ENCODE results near the gene PIGM. TPM values are rescaled to one million over a fixed set of nuclear protein-coding genes. Genes with fewer than 3 reads are reported as not detected.

The PIGM gene
- total and polyA plus RNA-seq, 2 of the 13 experiments (the other 11 are each of a cell fraction or from before 2014, with no cell fraction given), result 3.4 to 4.6 TPM

- ATAC-seq, result no peak
- Histone ChIP-seq H3K9me3 (ENCODE audit: low read length) (no peaks in the 10 kb centered on the region), H3K9ac (ENCODE audit: insufficient read depth, low read depth, low read length) (no peak overlapping the region), H3K27ac (ENCODE audit: extremely low read length, insufficient read depth, low read length) (no peak overlapping the region), H3K27me3 (ENCODE audit: control insufficient read depth in 1 of 2, insufficient read depth in 2 of 2, low read length in 2 of 2) (peaks cover 0 to 8% of the 10 kb centered on the region in 2 experiments; a peak in 1 of 5 replicates), H3K79me2 (ENCODE audit: insufficient read depth, low read length) (no peaks in the 10 kb centered on the region), H3K4me3 (replicated peaks in 1 of 3; ENCODE audit: insufficient read depth in 1 of 3, low read depth in 2 of 3, low read length in 3 of 3) (no peak overlapping the region), H3K4me2 (ENCODE audit: low read depth, low read length) (no peak overlapping the region), H2AFZ (ENCODE audit: low read length) (no peak overlapping the region), H4K20me1 (ENCODE audit: insufficient read depth, low read length) (no peaks in the 10 kb centered on the region), H3K4me1 (ENCODE audit: insufficient read depth, low read length) (no peaks in the 10 kb centered on the region), H3K36me3 (replicated peaks in 1 of 2; ENCODE audit: control insufficient read depth in 1 of 2, insufficient read depth in 2 of 2, low read length in 2 of 2) (no peaks in the 10 kb centered on the region)
- BruUV-seq (replicated peaks), result no TSS peak
- ChIA-PET CTCF (ENCODE audit: low intra/inter-chr PET ratio, low total read pairs) (no interaction called here), POLR2A (no interaction called here)
- no peak for FAIRE-seq
- WGBS (ENCODE audit: low lambda C conversion rate), result no CpG with 5 or more reads among the region's 5 CpGs
- TF ChIP-seq NFATC3 (CRISPR knock-in tag; IDR thresholded peaks at IDR 0.05) (no peak), BCL6 (CRISPR knock-in tag; IDR thresholded peaks at IDR 0.05) (no peak), ZSCAN22 (CRISPR knock-in tag; IDR thresholded peaks at IDR 0.05) (no peak), RBM39 (IDR thresholded peaks at IDR 0.05; ENCODE audit: low read depth, low read length, poor library complexity, severe bottlenecking) (no peak), KDM4B (CRISPR knock-in tag; IDR thresholded peaks at IDR 0.05) (no peak), ELF1 (CRISPR knock-in tag; IDR thresholded peaks at IDR 0.05) (no peak), ATM (IDR thresholded peaks at IDR 0.05; ENCODE audit: borderline replicate concordance) (no peak), NBN (conservative IDR thresholded peaks at IDR 0.05) (no peak), ZNF335 (CRISPR knock-in tag; IDR thresholded peaks at IDR 0.05) (no peak), PHF21A (CRISPR knock-in tag; IDR thresholded peaks at IDR 0.05) (no peak), KDM2A (CRISPR knock-in tag; IDR thresholded peaks at IDR 0.05; ENCODE audit: borderline replicate concordance, low read depth) (no peak)
- TF ChIP-seq, protein P1, sequence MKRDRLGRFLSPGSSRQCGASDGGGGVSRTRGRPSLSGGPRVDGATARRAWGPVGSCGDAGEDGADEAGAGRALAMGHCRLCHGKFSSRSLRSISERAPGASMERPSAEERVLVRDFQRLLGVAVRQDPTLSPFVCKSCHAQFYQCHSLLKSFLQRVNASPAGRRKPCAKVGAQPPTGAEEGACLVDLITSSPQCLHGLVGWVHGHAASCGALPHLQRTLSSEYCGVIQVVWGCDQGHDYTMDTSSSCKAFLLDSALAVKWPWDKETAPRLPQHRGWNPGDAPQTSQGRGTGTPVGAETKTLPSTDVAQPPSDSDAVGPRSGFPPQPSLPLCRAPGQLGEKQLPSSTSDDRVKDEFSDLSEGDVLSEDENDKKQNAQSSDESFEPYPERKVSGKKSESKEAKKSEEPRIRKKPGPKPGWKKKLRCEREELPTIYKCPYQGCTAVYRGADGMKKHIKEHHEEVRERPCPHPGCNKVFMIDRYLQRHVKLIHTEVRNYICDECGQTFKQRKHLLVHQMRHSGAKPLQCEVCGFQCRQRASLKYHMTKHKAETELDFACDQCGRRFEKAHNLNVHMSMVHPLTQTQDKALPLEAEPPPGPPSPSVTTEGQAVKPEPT (CRISPR knock-in tag; IDR thresholded peaks at IDR 0.05; ENCODE audit: low read depth), result no peak
- TF ChIP-seq, protein P2, sequence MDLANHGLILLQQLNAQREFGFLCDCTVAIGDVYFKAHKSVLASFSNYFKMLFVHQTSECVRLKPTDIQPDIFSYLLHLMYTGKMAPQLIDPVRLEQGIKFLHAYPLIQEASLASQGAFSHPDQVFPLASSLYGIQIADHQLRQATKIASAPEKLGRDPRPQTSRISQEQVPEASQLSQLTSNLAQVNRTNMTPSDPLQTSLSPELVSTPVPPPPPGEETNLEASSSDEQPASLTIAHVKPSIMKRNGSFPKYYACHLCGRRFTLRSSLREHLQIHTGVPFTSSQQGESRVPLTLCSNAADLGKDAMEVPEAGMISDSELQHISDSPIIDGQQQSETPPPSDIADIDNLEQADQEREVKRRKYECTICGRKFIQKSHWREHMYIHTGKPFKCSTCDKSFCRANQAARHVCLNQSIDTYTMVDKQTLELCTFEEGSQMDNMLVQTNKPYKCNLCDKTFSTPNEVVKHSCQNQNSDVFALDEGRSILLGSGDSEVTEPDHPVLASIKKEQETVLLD (CRISPR knock-in tag; IDR thresholded peaks at IDR 0.05; ENCODE audit: low read depth), result no peak
- TF ChIP-seq, protein P3, sequence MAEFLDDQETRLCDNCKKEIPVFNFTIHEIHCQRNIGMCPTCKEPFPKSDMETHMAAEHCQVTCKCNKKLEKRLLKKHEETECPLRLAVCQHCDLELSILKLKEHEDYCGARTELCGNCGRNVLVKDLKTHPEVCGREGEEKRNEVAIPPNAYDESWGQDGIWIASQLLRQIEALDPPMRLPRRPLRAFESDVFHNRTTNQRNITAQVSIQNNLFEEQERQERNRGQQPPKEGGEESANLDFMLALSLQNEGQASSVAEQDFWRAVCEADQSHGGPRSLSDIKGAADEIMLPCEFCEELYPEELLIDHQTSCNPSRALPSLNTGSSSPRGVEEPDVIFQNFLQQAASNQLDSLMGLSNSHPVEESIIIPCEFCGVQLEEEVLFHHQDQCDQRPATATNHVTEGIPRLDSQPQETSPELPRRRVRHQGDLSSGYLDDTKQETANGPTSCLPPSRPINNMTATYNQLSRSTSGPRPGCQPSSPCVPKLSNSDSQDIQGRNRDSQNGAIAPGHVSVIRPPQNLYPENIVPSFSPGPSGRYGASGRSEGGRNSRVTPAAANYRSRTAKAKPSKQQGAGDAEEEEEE (CRISPR knock-in tag; IDR thresholded peaks at IDR 0.05; ENCODE audit: borderline replicate concordance), result no peak
- in situ Hi-C loops (cut with HindIII; ENCODE audit: extremely low pct_ligation_motif_present, low pct_unique_long_range_greater_than_20kb) (no loop called here), intact Hi-C loops (cut with micrococcal nuclease; ENCODE audit: unreplicated experiment) (no loop called here)
- DNase-seq (ENCODE audit: low spot score), result no peak
Measured at GRCh38 chr1:160020196-160020595, 11.6 kb downstream of the PIGM start.
